ENCODE measurements around the gene PRODH.
"Not testable (repeated sequence)": the region's sequence is repeated elsewhere in the genome, so short reads cannot be mapped to it uniquely, and the experiment has no call there.

PRODH gene, protein sequence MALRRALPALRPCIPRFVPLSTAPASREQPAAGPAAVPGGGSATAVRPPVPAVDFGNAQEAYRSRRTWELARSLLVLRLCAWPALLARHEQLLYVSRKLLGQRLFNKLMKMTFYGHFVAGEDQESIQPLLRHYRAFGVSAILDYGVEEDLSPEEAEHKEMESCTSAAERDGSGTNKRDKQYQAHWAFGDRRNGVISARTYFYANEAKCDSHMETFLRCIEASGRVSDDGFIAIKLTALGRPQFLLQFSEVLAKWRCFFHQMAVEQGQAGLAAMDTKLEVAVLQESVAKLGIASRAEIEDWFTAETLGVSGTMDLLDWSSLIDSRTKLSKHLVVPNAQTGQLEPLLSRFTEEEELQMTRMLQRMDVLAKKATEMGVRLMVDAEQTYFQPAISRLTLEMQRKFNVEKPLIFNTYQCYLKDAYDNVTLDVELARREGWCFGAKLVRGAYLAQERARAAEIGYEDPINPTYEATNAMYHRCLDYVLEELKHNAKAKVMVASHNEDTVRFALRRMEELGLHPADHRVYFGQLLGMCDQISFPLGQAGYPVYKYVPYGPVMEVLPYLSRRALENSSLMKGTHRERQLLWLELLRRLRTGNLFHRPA

GRCh38 chr22:18935889-18936529, at the start of gene PRODH:
PRODH (minus strand) TSS chr22:18936293; CDS start chr22:18936287, 6 bp downstream.
- DNase-seq, result no peak

- DNase-seq, result no peak
Measured at GRCh38 chr22:18985780-18986179, 49.7 kb upstream of the PRODH start.

GRCh38 chr22:18984564-18984963, 48.5 kb upstream of the PRODH start:
- no peak for DNase-seq

DNA sequence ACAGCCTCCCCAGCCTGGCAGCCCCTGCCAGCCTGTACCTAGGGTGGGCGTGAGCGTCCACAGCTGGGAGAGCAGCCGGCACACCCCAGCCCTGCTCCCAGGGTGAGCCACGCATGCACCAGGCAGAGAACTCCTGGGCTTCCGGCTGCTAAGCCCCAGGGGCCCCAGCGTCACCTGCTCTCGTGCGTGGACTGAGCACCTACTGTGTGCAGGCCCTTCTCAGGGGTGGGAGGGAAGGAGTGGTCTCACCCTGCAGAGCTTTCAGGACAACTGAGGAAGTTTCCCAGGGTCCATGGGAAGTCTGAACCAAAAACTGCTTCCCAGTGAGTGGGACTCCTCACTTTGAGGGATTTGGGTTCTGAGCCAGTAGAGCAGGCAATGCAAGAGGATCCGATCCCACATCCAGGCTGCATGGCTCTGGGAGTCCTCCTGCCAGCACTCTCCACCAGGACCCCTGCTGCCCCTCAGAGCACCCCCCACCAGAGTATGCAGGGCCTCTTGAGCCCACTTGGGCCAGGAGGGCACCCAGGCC, 47.1 kb upstream of the PRODH start:
- no peak for DNase-seq

GRCh38 chr22:18980829-18981228, 44.7 kb upstream of the PRODH start:
- DNase-seq, result no peak

DNA sequence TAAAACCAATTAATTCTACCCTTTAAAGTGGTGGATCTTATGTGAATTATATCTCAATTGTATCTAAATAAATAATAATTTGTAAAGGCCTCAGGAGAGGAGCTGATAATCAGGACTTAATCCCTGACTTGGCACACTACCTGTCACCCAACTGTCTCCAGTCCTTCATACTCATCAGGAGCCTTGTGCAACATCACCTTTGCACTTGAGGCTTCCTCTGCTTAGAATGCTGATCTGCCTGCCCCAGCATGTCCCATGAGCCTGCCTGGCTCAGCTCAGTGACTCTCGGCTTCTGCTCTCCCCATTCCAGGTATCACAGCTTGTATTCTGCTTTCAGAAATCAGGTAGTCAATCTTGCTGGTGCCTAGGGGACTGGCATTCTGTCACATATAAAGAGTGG, 43.9 kb upstream of the PRODH start:
- no peak for DNase-seq

DNA sequence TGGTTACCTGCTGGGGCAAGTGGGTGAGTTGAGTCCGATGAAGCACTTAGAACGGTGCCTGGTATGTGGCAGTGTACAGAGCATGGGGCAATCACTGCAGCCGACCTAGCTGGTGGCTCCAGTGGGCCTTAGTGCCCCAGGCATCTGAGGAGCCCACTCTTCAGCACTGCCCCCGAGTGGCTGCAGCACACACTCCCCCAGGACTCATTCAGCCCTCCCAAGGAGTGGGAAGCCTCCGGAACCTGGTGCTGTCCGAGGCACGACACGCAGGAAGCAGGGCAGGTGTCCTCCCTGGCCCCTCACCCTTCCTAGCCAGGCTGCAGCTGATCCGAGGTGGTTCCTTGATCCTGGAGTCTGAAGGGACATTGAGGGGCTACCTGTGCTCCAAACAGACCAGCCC, 42.4 kb upstream of the PRODH start:
- no peak for DNase-seq

DNA sequence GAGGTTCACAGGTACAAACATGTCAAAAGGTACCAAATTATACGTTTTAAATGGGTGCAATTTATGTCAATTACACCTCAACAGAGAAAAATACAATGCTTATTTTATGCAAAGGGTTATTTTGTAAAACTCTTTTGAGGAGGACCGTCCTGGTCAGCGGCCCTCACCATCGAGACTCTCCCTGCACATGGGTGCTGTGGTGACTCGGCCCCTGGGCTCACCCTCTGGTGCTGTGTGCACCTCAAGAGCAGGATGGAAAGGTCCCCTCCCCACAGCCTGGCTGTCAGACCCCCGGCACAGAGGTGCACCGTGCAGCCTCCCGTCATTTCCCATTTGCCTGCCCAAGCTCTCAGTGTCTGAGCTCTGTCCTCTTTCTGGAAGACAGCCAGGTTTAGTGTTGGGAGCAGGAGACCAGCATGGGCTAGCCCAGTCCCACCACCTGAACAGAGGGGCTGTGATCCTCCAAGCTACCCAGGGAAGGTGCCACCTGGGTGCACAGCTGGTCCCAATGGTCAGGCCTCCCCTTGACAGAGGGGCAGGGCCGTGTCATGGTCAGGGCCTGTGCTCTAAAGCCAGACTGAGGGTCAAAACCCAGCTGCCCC, 41.8 kb upstream of the PRODH start:
- DNase-seq, result no peak

DNA sequence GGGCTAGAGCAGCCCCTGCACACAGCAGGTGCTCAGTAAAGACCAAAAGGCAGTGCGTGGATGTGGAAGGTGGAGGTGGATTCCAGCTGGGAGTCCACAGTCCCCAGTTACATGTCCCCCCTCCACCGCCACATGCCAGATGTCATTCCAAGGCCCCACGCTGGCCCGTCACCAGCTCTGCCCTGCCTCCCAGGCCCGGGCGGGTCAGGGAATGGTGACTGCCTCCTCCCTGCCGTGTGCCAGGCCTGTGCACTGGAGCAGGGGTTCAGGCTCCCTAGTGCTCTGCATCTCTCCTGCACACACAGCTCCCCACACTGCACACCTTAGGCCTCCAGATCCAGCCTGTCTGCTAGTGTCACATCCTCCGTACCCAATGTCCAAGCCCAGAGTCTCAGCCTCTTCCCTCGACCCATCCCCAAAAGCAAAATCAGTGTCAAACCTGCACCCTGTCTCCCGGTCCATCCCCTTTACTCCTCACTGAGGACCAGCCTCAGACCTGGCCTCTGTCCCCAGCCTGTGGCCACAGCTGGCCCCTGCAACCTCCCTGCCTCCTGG, 40.2 kb upstream of the PRODH start:
- DNase-seq, result no peak

DNA sequence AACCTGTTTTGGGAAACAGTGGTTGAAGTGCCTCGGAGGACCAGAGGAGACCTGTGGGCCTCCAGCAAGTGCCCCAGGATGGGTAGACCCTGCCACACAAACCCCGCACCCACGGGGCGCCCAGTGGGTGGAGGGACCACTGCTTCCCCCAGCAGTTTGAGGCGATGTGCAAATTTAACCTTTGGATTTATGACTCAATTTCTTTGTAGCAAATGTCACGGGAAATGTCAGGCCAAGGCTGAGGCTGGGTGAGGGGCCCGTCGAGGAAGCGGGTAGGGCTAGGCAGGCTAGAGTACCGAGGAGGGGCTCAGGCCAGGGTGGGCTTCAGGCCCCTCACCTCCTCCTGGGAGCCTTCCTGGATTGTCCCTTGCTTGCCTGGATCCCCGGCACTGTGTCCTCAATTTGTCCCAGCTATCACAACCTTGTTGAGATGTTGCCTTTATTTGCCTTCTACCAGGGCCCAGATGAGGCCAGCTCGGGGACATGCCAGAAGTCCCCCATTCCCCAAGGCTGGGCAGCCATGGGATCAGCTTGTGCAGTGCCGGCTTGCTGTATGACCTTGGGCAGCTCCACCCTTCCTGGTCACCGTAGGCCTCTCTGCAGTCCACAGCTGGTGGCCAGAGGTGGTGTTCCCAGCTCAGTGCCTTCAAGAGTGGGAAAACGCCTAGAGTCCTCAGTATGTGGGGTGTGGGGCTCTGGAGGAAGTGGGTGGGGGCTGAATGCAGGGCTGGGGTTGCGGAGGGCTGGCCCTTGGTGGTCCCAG, 39.5 kb upstream of the PRODH start:
- no peak for DNase-seq

- DNase-seq, result no peak
Measured at GRCh38 chr22:18974477-18975180, 38.5 kb upstream of the PRODH start.

DNA sequence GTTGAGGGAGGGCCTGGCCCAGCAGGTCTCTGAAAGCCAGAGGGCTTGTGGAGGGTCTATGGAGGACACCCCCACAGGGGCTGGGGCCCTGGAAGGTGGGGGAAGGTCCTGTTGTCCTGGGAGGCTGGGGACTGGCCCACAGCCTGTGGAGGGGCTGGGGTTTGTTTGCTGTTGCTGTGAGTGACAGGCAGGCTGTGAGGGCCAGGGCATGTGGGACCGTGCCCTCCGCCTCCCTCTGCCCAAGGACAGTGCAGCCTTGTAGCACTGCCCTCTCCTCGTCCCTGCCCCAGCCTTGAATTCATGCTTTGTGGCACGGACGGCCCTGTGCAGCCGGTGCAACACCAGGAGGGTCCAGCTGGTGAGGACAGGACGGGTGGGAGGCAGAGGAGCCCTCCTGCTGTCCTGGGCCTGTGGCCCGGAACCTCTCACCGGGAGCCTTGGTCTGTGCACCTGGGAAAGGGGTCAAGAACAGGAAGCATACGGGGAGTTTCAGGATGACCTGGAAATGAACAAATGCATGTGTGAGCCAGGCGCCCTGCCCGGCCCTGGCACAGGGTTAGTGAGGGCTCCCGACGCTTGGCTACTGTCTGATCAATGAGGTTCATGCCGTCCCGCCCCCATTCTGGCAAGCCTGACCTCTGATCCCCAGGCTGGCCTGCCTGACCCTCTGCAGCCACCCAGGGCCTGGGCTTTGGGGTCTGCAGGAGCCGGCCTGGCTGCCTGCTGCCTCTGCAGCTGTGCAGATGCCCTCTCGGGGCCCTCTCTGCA, 37.4 kb upstream of the PRODH start:
- no peak for DNase-seq

- not testable (repeated sequence) for DNase-seq
Measured at GRCh38 chr22:18972591-18972990, 36.5 kb upstream of the PRODH start.

DNA sequence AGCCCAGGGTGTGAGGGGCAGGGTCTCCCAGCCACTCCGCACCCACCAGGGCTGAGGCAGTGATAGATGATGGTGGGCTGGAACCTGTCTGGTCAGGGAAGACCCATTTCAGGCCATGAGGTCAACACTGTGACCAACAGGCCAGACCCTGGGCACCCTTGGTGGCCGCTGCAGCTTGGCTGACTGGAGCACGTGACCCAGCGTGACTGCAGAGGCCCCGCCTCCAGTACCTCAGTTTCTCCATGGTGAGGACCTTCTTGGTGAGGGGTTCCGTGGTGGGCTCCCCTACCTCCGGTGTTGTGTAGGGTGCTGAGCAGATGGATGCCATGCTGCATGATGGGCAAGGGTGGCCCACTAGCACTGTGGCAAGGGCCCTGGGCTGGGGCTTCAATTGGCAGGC, 35.9 kb upstream of the PRODH start:
- not testable (repeated sequence) for DNase-seq

DNA sequence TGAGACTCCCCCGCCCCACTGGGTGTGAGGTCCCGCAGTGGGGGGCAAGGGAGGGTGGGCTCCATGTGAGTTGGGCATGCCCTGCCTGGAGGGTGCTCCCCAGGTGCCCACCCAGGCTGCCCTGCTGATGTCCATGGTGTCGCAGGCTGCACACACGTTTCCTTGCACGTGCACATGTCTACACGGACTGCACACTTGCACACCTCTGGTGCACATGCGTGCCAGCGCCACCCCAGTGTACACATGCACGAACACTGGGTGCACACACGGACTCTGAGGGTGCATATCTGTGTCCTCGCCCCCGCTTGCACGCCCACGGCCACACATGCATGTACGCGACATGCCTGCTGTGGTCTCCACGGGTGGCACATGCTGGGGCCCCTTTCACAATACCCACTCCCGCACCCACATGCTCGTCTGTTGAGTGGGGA, 35.2 kb upstream of the PRODH start:
- DNase-seq, result no peak

DNA sequence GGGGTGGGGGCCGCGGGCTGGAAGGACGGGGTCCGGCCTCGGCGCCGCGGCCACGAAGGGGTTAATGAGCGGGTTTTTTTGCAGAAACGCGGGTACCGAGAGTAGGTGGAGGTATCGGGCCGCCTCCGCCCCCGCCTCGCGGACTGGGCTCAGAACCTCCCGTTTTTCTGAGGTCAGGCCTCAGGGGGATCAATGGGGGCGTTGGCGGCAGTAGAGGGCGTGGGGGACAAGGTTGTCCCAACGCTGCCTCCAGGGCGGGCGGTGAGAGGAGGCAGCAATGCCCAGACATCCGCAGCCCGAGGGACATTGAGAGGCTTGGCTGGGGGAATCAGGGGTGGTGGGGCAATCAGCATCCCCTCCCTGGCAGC, 34.8 kb upstream of the PRODH start:
- no peak for DNase-seq

- no peak for DNase-seq
Measured at GRCh38 chr22:18970176-18970947, 34.3 kb upstream of the PRODH start.

- DNase-seq, result not testable (repeated sequence)
Measured at GRCh38 chr22:18969158-18969942, 33.3 kb upstream of the PRODH start.
